ENCODE data around the gene LINGO3.

The LINGO3 gene

DNA sequence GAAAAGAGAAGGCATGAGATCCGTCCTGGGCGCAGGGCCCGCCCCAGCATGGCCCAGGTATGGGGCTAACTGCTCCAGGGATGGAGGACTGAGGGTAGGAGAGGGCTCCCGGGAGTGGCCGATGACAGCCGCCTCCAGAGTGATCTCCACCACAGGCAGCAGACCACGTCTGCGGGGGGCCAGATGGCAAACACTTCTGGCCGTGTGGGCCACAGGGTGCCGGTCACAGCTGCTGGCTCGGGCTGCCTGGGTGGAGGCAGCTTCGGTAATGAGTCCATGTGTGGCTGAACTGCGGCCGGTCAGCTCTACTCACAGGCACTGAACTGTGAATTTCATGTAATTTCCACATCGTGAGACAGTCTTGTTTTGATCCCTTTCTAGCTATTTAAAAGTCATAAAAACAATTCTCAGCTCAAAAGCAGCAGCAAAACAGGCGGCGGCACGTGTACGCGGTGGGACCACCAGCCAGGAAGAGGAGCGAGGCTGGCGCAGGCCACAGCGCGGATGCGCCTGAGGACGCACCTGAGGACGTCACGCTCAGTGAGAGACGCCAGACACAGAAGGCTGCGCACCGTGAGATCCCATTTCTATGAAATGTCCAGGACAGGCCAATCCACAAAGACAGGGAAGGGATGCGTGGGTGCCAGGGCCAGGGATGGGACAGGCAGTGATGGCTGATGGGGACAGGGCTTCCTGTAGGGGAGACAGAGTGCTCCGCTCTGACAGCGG, 16.4 kb upstream of the LINGO3 start:
- Mint-ChIP-seq H3K27me3 (no peaks in the 10 kb centered on the region), H3K36me3 (peaks cover 29% of the 10 kb centered on the region), H3K27ac (peak overlapping the region; percentile 89), H3K9me3 (no peaks in the 10 kb centered on the region), H3K4me3 (peak overlapping the region; percentile 71), H3K4me1 (peaks cover 62% of the 10 kb centered on the region)
- peak; percentile 45 for ATAC-seq

DNA sequence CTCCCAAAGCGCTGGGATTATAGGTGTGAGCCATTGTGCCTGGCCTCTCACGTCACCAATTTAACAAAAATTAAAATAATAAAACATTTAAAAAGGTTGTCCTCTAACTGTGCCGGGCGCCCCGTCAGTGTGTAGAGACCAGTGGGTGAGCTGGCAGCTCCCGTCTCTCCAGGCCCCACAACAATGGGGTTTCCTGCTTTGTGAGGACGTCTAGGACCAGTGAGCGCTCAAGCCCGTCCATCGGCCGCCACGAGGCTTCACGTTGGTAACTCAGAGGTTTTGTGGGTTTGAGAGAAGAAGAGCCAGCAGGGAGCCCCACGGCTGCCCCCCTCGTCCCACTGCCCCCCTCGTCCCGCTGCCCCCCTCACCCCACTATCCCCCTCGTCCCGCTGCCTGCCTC, 15.8 kb upstream of the LINGO3 start:
- H3K36me3 Mint-ChIP-seq = peaks cover 29% of the 10 kb centered on the region
- H3K27me3 Mint-ChIP-seq = no peaks in the 10 kb centered on the region
- peaks cover 63% of the 10 kb centered on the region for H3K4me1 Mint-ChIP-seq
- H3K27ac Mint-ChIP-seq = peak overlapping the region; percentile 89
- H3K4me3 Mint-ChIP-seq = peak overlapping the region; percentile 71
- H3K9me3 Mint-ChIP-seq = no peaks in the 10 kb centered on the region
- ATAC-seq = no peak

DNA sequence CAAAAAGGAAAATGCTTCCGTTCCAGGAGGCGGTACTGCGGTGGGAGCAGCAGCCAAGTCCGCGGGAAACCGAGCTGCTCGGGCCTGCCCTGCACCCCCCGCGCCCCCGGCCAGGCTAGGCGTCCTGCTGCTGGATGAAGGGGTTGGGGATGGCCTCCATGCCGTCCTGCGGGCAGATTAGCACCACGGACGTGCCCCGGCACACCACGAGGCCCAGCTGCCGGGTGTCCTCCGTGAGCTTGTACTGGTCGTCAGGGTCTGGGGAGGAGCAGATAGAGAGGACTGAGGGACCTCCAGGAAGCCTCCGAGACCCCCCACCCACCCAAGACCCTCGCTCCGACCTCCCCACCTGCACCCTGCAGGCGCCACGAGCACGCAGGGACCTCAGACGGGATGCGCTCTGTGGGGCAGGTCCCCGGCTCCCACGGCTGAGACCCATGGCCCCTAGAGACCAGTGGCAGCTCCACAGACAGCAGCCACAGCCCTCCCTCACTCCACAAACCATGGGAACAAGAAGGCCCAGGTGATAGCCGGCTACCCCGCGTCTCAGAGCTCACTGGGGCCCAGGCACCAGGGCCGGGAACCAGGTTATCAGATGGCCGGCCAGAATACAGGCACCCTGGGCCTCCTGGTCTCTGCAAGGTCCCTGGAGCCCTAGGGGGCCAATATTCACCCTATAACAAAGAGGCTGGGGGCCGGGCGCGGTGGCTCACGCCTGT, 13.8 kb upstream of the LINGO3 start:
- Mint-ChIP-seq H3K36me3 (peaks cover 29% of the 10 kb centered on the region), H3K27me3 (no peaks in the 10 kb centered on the region)
- ATAC-seq = no peak

DNA sequence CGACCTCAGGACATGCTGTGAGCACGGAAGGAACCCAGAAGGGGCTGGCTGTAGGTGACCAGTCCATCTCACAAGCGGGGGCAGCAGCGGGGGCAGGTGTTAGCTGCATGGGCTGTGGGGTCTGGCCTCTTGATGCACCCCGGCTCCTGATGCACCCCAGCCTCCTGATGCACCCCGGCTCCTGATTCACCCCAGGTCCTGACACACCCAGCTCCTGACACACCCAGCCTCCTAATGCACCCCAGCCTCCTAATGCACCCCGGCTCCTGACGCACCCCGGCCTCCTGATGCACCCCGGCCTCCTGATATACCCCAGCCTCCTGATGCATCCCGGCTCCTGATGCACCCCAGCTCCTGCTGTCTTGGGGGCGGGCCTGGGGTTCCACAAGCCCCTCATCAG, 13.0 kb upstream of the LINGO3 start:
- ATAC-seq = no peak
- Mint-ChIP-seq H3K4me3 (no peak overlapping the region), H3K27ac (no peak overlapping the region), H3K4me1 (peaks cover 72% of the 10 kb centered on the region), H3K9me3 (no peaks in the 10 kb centered on the region), H3K36me3 (peaks cover 25% of the 10 kb centered on the region), H3K27me3 (no peaks in the 10 kb centered on the region)

More for the DNA sequence above, 13.8 kb upstream of the LINGO3 start:
- no peaks in the 10 kb centered on the region for H3K9me3 Mint-ChIP-seq
- H3K27ac Mint-ChIP-seq = no peak overlapping the region
- H3K4me3 Mint-ChIP-seq = no peak overlapping the region
- peaks cover 72% of the 10 kb centered on the region for H3K4me1 Mint-ChIP-seq

DNA sequence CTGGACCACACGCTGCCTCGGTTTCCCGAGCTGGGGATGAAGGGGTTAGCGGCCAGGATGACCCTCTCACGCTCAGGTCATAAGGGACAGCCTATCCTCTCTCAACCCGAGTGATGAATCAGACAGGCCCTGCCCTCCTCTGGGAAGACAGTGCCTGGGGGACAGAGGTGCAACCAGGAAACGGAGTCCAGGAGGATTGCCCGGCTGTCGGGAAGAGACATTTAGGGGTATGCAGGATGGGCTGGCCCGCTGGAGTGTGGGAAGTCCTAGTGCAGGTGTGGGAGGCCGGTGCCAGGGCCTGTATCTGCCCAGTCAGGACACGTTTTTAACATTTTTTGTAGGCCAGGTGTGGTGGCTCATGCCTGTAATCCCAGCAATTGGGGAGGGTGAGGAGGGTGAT, 12.1 kb upstream of the LINGO3 start:
- H3K4me1 Mint-ChIP-seq = peaks cover 70% of the 10 kb centered on the region
- ATAC-seq = no peak
- H3K4me3 Mint-ChIP-seq = no peak overlapping the region
- no peaks in the 10 kb centered on the region for H3K9me3 Mint-ChIP-seq
- H3K27ac Mint-ChIP-seq = no peak overlapping the region
- no peaks in the 10 kb centered on the region for H3K27me3 Mint-ChIP-seq
- H3K36me3 Mint-ChIP-seq = peaks cover 19% of the 10 kb centered on the region

DNA sequence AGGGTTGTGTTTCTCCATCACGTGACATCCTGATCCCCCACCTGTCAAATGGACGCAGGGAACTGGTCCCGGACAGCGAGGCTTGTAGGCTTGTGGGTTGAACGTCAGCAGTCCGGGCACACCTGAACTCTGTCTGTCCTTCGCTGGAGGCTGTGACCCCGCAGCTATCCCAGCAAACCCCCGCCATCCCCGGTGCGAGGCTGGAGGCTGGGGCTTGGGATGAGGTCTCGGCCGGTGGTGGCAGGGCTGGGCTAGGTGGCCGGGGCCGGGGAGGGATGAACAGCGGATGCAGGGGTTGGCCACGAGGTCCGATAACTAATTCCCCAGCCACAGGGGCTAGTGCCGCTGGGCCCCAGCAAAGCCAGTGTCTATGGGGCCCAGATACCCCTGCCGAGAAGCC, 11.6 kb upstream of the LINGO3 start:
- Mint-ChIP-seq H3K27me3 (no peaks in the 10 kb centered on the region), H3K4me3 (no peak overlapping the region), H3K36me3 (peaks cover 16% of the 10 kb centered on the region), H3K27ac (peak overlapping the region; percentile 88), H3K4me1 (peaks cover 65% of the 10 kb centered on the region), H3K9me3 (no peaks in the 10 kb centered on the region)
- ATAC-seq = no peak

DNA sequence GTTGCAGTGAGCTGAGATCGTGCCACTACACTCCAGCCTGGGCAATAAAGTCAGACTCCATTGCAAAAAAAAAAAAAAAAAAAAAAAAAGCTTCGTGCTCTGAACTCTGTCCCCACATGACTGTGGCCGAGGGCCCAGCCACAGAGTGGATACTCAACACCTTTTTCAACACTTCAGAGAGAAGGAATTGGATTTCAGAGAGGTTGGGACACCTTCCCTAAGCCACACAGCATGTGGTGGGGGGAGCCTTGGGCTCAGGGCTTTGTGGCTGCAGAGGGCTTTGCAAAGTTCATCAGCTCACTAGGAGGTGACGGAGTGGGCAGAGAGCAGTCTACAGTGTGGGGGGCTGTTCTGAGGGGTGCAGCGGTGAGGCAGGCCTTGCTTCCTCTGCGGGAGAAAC, 11.0 kb upstream of the LINGO3 start:
- H3K9me3 Mint-ChIP-seq = no peaks in the 10 kb centered on the region
- H3K4me3 Mint-ChIP-seq = no peak overlapping the region
- no peaks in the 10 kb centered on the region for H3K27me3 Mint-ChIP-seq
- no peak for ATAC-seq
- peak overlapping the region; percentile 88 for H3K27ac Mint-ChIP-seq
- peaks cover 59% of the 10 kb centered on the region for H3K4me1 Mint-ChIP-seq
- H3K36me3 Mint-ChIP-seq = peaks cover 10% of the 10 kb centered on the region

DNA sequence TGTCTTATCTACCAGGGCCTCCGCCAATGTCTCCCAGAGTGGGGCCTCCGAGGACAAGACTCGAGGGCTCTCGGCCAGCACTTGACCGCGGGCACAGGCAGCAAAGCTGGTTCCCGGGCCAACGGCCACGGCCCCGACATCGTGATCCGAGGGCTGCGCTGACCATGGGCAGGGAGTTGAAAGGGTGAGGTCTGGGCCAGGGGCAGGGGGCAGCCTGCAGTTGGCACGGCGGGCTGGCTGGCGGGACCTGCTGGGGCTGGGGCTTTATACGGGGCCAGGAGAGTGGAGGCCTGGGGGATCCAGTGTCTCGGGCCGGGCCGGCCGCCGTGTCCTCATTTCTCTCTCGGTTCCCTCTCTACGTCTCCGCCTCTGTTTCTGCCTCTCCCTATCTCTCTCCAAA, 9.8 kb upstream of the LINGO3 start:
- H3K27me3 Mint-ChIP-seq = no peaks in the 10 kb centered on the region
- H3K27ac Mint-ChIP-seq = peak overlapping the region; percentile 88
- no peak for ATAC-seq
- H3K4me3 Mint-ChIP-seq = no peak overlapping the region
- H3K4me1 Mint-ChIP-seq = peaks cover 55% of the 10 kb centered on the region
- peaks cover 2% of the 10 kb centered on the region for H3K36me3 Mint-ChIP-seq
- H3K9me3 Mint-ChIP-seq = no peaks in the 10 kb centered on the region

DNA sequence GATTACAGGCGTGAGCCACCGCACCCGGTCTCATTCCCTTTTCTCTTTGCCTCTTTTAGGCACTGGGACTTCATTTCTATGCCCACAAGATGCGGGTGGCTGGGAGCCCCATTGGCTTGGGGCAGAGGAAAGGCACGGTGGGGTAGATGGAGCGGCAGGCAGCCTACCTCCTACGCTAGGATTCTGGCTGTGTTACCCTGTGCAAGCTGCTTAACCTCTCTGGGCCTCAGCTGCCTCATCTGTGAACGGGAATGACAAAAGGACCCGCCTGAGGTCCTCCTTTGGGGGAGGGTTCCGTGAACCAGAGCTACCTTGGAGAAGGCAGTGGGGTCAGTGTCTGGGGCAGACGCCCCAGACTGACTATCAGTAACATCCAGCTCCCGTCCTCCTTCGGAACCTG, 9.3 kb upstream of the LINGO3 start:
- peaks cover 54% of the 10 kb centered on the region for H3K4me1 Mint-ChIP-seq
- no peaks in the 10 kb centered on the region for H3K27me3 Mint-ChIP-seq
- peak overlapping the region; percentile 88 for H3K27ac Mint-ChIP-seq
- no peak overlapping the region for H3K4me3 Mint-ChIP-seq
- no peak for ATAC-seq
- H3K9me3 Mint-ChIP-seq = no peaks in the 10 kb centered on the region
- no peaks in the 10 kb centered on the region for H3K36me3 Mint-ChIP-seq

DNA sequence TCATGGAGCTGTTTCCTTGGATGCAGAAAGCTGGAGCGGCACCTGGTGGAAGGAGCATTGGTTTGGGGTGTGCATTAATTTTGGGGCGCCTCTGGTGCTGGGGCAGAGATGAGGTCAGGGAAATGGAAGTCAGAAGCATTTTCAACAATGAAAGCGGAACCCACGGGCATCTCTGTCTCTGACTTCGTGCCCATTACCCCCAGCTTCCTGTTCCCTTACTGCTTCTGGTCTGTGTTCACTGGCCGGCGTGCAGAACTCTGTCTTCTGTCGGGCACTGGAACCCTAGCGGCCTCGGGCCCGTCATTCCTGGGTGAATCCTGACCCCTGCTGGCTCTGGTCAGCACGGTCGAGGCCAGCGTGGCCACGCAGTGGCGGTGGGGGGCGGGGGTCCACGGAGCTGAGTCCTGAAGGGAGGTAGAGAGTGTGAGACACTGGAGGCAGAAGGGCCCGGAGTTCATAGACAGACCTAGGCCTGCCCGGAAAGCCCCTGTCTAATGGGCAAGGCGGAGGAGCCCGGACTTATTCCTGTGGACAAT, 7.9 kb upstream of the LINGO3 start:
- peak overlapping the region; percentile 57 for H3K4me3 Mint-ChIP-seq
- peak overlapping the region; percentile 88 for H3K27ac Mint-ChIP-seq
- H3K27me3 Mint-ChIP-seq = peaks cover 1% of the 10 kb centered on the region
- ATAC-seq = peak; percentile 89
- peaks cover 54% of the 10 kb centered on the region for H3K4me1 Mint-ChIP-seq
- H3K9me3 Mint-ChIP-seq = no peaks in the 10 kb centered on the region
- H3K36me3 Mint-ChIP-seq = no peaks in the 10 kb centered on the region

DNA sequence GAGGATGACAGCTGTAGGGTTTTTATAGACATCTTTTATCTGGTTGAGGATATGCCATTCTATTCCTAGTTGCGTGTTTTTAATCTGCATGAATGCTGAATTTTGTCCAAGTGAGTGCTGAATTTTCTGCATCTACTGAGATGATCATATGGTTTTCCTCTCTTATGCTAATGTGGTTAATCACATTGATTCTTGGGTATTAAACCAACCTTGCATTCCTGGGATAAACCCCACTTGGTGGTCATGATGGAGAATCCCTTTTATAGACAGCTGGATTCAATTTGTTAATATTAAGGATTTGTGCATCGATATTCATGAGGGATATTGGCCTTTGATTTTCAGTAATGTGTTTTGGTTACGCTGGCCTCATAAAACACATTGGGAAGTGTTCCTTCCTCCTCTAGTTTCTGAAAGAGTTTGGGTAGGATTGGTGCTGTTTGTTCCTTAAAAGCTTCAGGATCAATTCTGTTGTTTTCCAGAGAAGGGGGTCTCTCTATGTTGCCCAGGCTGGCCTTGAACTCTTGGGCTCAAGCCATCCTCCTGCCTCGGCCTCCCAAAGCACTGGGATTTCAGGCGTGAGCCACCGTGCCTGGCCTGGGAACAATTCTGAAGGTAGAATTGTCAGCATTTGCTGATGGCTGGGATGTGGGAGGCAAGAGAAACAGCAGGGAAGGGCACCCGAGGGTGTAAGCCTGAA, 7.3 kb upstream of the LINGO3 start:
- H3K4me1 Mint-ChIP-seq = peaks cover 54% of the 10 kb centered on the region
- peak overlapping the region; percentile 88 for H3K27ac Mint-ChIP-seq
- no peaks in the 10 kb centered on the region for H3K36me3 Mint-ChIP-seq
- peak overlapping the region; percentile 57 for H3K4me3 Mint-ChIP-seq
- peaks cover 7% of the 10 kb centered on the region for H3K27me3 Mint-ChIP-seq
- no peaks in the 10 kb centered on the region for H3K9me3 Mint-ChIP-seq
- ATAC-seq = no peak

DNA sequence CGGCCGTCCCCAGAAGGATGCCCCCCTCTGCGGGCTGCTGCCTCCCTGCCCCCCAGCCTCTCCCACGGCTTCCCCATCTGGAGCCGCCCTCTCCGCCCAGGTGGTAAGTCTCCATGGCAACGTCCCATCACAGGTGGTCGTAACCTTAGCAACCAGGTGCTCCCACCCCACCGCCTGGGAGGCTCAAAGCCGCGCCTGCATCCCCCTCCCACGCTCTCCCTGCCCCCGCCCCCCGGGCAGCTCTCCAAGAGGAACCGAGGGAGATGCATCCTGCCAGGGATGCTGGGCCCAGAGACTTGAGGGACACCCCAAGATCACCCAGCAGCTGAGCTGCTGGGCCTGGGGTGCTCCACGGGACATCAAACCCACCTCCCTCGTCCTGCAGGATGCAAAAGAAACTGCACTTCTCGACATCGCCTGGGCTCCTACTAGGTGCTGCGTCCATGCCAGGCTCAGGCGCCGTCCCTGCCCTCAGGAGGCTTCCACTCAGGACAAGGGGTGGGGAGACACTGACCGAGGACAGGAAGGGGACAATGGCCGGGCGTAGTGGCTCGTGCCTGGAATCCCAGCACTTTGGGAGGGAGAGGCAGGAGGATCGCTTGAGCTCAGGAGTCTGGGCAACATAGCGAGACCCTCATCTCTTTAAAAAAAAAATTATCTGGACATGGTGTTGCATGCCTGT, 5.0 kb upstream of the LINGO3 start:
- peaks cover 44% of the 10 kb centered on the region for H3K4me1 Mint-ChIP-seq
- no peak for ATAC-seq
- H3K36me3 Mint-ChIP-seq = no peaks in the 10 kb centered on the region
- H3K27me3 Mint-ChIP-seq = peaks cover 29% of the 10 kb centered on the region
- H3K4me3 Mint-ChIP-seq = no peak overlapping the region
- no peaks in the 10 kb centered on the region for H3K9me3 Mint-ChIP-seq
- H3K27ac Mint-ChIP-seq = peak overlapping the region; percentile 48

DNA sequence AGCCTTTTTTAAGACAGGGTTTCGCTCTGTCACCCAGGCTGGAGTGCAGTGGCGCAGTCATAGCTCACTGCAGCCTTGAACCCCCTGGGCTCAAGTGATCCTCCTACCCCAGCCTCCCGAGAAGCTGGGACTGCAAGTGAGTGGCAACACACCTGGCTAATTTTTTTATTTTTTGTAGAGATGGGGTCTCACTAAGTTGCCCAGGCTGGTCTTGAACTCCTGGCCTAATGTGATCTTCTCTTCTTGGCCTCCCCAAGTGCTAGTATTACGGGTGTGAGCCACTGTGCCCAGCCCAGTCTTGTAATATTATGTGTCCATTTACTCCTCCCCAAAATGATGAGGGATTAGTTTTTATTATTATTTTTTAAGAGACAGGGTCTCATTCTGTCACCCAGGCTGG, 3.1 kb upstream of the LINGO3 start:
- Mint-ChIP-seq H3K27me3 (peaks cover 41% of the 10 kb centered on the region), H3K4me1 (peaks cover 36% of the 10 kb centered on the region), H3K27ac (no peak overlapping the region)

DNA sequence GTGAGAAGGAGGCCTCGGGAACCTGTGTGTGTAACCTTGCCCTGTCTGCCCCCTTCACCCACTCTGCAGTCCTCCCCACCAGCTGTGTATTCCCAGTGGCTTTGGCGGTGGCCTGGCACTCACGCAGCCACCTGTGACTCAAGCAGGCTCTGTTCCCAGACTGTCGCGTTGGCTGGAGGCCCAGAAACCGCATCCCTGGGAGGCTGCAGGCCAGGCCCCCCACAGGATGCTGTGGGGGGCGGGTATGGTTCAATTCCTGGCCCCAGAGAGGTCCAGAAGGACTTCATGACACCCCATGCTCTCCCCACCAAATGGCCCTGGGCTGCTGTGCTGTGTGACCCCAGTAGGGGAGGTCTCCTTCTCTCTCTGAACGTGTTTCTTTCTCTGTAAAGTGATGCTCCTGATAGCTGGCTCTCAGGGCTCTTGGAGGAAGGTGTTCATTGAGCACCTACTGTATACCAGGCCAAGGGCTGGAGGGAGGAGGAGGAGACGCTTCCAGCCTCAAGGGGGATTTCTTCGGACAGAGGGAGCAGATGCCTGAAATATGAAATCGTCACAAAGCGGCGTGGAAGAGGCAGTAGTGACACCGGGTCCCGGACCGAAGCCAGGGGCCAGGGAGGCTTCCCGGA, 1.9 kb upstream of the LINGO3 start:
- no peak for ATAC-seq
- H3K36me3 Mint-ChIP-seq = no peaks in the 10 kb centered on the region
- H3K27me3 Mint-ChIP-seq = peaks cover 49% of the 10 kb centered on the region

More for the DNA sequence above, 3.1 kb upstream of the LINGO3 start:
- no peaks in the 10 kb centered on the region for H3K9me3 Mint-ChIP-seq
- no peaks in the 10 kb centered on the region for H3K36me3 Mint-ChIP-seq
- no peak for ATAC-seq
- no peak overlapping the region for H3K4me3 Mint-ChIP-seq

More for the DNA sequence above, 1.9 kb upstream of the LINGO3 start:
- peaks cover 32% of the 10 kb centered on the region for H3K4me1 Mint-ChIP-seq
- H3K4me3 Mint-ChIP-seq = no peak overlapping the region
- H3K9me3 Mint-ChIP-seq = no peaks in the 10 kb centered on the region
- no peak overlapping the region for H3K27ac Mint-ChIP-seq
